ENCODE results near the gene OXGR1. TPM values are rescaled to one million over a fixed set of nuclear protein-coding genes. Genes with fewer than 3 reads are reported as not detected.

The OXGR1 gene
- total RNA-seq, 1 experiment from 2014 or later: not detected

DNA sequence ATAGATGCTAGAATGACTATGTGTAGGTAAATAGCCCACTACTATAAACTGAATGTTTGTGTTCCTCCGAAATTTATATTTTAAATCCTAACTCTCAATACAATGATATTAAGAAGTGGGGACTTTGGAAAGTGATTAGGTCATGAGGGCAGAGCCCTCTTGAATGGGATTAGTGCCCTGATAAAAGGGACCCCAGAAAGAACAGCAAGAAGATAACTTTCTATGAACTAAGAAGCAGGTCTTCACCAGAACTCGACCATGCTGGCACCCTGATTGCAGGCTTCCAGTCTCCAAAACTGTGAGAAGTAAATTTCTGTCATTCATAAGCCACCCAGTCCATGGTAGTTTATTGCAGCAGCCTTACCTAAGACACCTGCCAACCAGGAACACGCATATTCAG is 33.9 kb downstream of the OXGR1 start:
- no peaks in the 10 kb centered on the region for H4K20me1 ChIP-seq (ENCODE audit: control insufficient read depth, insufficient read depth, insufficient read length)
- H3K56ac ChIP-seq (ENCODE audit: insufficient read length, low read depth, low read length): no peak overlapping the region
- H3K27ac ChIP-seq (ENCODE audit: insufficient read length, low read depth, low read length): no peak overlapping the region
- no peaks in the 10 kb centered on the region for H3K9me3 ChIP-seq (ENCODE audit: control insufficient read depth, low read depth, low read length)
- H3K4me2 ChIP-seq (ENCODE audit: insufficient read depth, insufficient read length, low read length): no peak overlapping the region
- H4K8ac ChIP-seq (replicated peaks; ENCODE audit: insufficient read length, low read depth, low read length): no peak overlapping the region
- no peak overlapping the region for H2BK20ac ChIP-seq (ENCODE audit: low read depth, low read length, poor library complexity, severe bottlenecking)
- no peaks in the 10 kb centered on the region for H3K79me1 ChIP-seq (ENCODE audit: insufficient read depth, low read depth, low read length, poor library complexity, severe bottlenecking)
- no peaks in the 10 kb centered on the region for H3K36me3 Mint-ChIP-seq (ENCODE audit: insufficient read depth in 1 of 3, low read depth in 3 of 3)
- H3K4ac ChIP-seq (ENCODE audit: low read depth, low read length): no peak overlapping the region
- peaks cover 0 to 3% of the 10 kb centered on the region in 2 experiments; a peak in 2 of 5 replicates for H3K9me3 Mint-ChIP-seq
- H3K79me2 ChIP-seq (ENCODE audit: insufficient read depth, low read length): no peaks in the 10 kb centered on the region
- no peak overlapping the region for H2BK15ac ChIP-seq (ENCODE audit: low read depth, low read length)
- H2BK120ac ChIP-seq (ENCODE audit: low read depth, low read length, poor library complexity, severe bottlenecking): no peak overlapping the region
- no peak overlapping the region for H2AK5ac ChIP-seq (ENCODE audit: insufficient read length, low read length)
- no peak overlapping the region for H2AFZ ChIP-seq (ENCODE audit: low read length)
- no CpG with 5 or more reads among the region's 3 CpGs for WGBS (ENCODE audit: extremely low coverage, insufficient read length, low lambda C conversion rate)
- H3K4me3 Mint-ChIP-seq: no peak overlapping the region
- H3K18ac ChIP-seq (ENCODE audit: insufficient read length, low read depth, low read length): no peak overlapping the region
- H4K91ac ChIP-seq (ENCODE audit: insufficient read length, low read depth, low read length): no peak overlapping the region
- DNase-seq: no peak
- no peaks in the 10 kb centered on the region for H3K27me3 ChIP-seq (ENCODE audit: insufficient read depth, low read length)
- TF ChIP-seq, protein P1, sequence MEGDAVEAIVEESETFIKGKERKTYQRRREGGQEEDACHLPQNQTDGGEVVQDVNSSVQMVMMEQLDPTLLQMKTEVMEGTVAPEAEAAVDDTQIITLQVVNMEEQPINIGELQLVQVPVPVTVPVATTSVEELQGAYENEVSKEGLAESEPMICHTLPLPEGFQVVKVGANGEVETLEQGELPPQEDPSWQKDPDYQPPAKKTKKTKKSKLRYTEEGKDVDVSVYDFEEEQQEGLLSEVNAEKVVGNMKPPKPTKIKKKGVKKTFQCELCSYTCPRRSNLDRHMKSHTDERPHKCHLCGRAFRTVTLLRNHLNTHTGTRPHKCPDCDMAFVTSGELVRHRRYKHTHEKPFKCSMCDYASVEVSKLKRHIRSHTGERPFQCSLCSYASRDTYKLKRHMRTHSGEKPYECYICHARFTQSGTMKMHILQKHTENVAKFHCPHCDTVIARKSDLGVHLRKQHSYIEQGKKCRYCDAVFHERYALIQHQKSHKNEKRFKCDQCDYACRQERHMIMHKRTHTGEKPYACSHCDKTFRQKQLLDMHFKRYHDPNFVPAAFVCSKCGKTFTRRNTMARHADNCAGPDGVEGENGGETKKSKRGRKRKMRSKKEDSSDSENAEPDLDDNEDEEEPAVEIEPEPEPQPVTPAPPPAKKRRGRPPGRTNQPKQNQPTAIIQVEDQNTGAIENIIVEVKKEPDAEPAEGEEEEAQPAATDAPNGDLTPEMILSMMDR (conservative IDR thresholded peaks at IDR 0.05): no peak
- H3K23ac ChIP-seq (ENCODE audit: insufficient read length, low read depth, low read length): no peak overlapping the region
- no peaks in the 10 kb centered on the region for H3K4me1 ChIP-seq (ENCODE audit: insufficient read depth, low read length)
- H2BK12ac ChIP-seq (ENCODE audit: insufficient read length, low read depth, low read length): no peak overlapping the region
- H3K27ac Mint-ChIP-seq: no peak overlapping the region
- peaks cover 1% of the 10 kb centered on the region for H3K27me3 Mint-ChIP-seq (ENCODE audit: low read depth)
- H3K9ac ChIP-seq (ENCODE audit: extremely low read depth, insufficient read length, low read length): no peak overlapping the region
- H3T11ph ChIP-seq (ENCODE audit: low read length): no peak overlapping the region
- H2BK5ac ChIP-seq (ENCODE audit: insufficient read length, low read length): no peak overlapping the region
- H4K5ac ChIP-seq (ENCODE audit: insufficient read length, low read depth, low read length): no peak overlapping the region
- H3K4me1 Mint-ChIP-seq: no peaks in the 10 kb centered on the region
- no peaks in the 10 kb centered on the region for H3K23me2 ChIP-seq (ENCODE audit: insufficient read length, low read depth, low read length, poor library complexity, severe bottlenecking)
- H3K14ac ChIP-seq (ENCODE audit: insufficient read depth, low read length): no peak overlapping the region

Data from H9 (cell line).